IMR-90 (cell line): Measurements from ENCODE around the gene FRYL. TPM values are rescaled to one million over a fixed set of nuclear protein-coding genes. Genes with fewer than 3 reads are reported as not detected.

Experiments used
- ATAC-seq: fragments of 200-7000 bp; cut with Tn5 transposase; 2 replicates; pipeline ENCODE4 v1.9.1; 2020; ENCODE audit warnings: low read depth, mild to moderate bottlenecking, moderate library complexity
- BruUV-seq: library from RNA; stranded (reverse); fragments of 400-500 nt; replicated peaks from 2 replicates; lab custom pipeline; 2021; lab: Mats Ljungman, UMichigan
- CTCF ChIA-PET: fragments of 300-600 bp; formaldehyde crosslinking; extraction: SDS; loops from one replicate; lab custom pipeline; 2021; ENCODE audit warnings: antibody characterized with exemption; lab: Yijun Ruan, JAX
- POLR2A ChIA-PET: fragments of 300-600 bp; sonication (Branson Sonifier 250); formaldehyde crosslinking; loops from one replicate; lab custom pipeline; 2022; ENCODE audit warnings: antibody characterized with exemption; ENCODE audit not compliant: unreplicated experiment; lab: Charles Lee
- DNase-seq: peaks from one replicate; pipeline ENCODE4 v3.0.0; 2013
- H2AFZ ChIP-seq: replicated peaks from 2 replicates; pipeline ENCODE3; 2013; ENCODE audit warnings: low read length, mild to moderate bottlenecking; ENCODE audit not compliant: poor library complexity
- H2AK5ac ChIP-seq: 2 replicates; pipeline ENCODE4 v1.6.1; 2013; ENCODE audit warnings: low read depth, low read length, inconsistent platforms
- H2AK9ac ChIP-seq: replicated peaks from 2 replicates; pipeline ENCODE3; 2013; ENCODE audit warnings: mild to moderate bottlenecking, low read depth, low read length, moderate library complexity; ENCODE audit not compliant: poor library complexity
- H2BK120ac ChIP-seq: 2 replicates; pipeline ENCODE4 v1.6.1; 2013; ENCODE audit warnings: low read depth, low read length, inconsistent platforms
- H2BK15ac ChIP-seq: 3 replicates; pipeline ENCODE4 v1.6.1; 2013; ENCODE audit warnings: low read depth, low read length, inconsistent platforms
- H2BK20ac ChIP-seq: 2 replicates; pipeline ENCODE4 v1.6.1; 2013; ENCODE audit warnings: low read depth, mild to moderate bottlenecking, inconsistent platforms, low read length, moderate library complexity
- H2BK5ac ChIP-seq: 2 replicates; pipeline ENCODE4 v1.6.1; 2013; ENCODE audit warnings: mild to moderate bottlenecking, low read depth, low read length, inconsistent platforms; ENCODE audit not compliant: poor library complexity, severe bottlenecking
- H3K14ac ChIP-seq: replicated peaks from 2 replicates; pipeline ENCODE4 v1.6.1; 2013; ENCODE audit warnings: low read depth, low read length, inconsistent platforms
- H3K18ac ChIP-seq: 2 replicates; pipeline ENCODE4 v1.6.1; 2013; ENCODE audit warnings: low read depth, low read length, control low read depth
- H3K23ac ChIP-seq: 2 replicates; pipeline ENCODE4 v1.6.1; 2013; ENCODE audit warnings: low read depth, low read length, inconsistent platforms
- H3K27ac ChIP-seq: 2 replicates; pipeline ENCODE4 v1.5.1; 2013; ENCODE audit warnings: mild to moderate bottlenecking, control low read depth, low read length; ENCODE audit not compliant: insufficient read depth
- H3K27me3 ChIP-seq: 2 replicates; pipeline ENCODE4 v1.6.1; 2013; ENCODE audit warnings: low read length; ENCODE audit not compliant: control insufficient read depth, insufficient read depth
- H3K36me3 ChIP-seq: 2 replicates; pipeline ENCODE4 v1.6.1; 2013; ENCODE audit warnings: low read length, mixed read lengths; ENCODE audit not compliant: control insufficient read depth, insufficient read depth
- H3K4ac ChIP-seq: 2 replicates; pipeline ENCODE4 v1.6.1; 2013; ENCODE audit warnings: low read depth, low read length, inconsistent platforms
- H3K4me1 ChIP-seq: 2 replicates; pipeline ENCODE4 v1.6.1; 2013; ENCODE audit warnings: low read length, mixed read lengths; ENCODE audit not compliant: control insufficient read depth, insufficient read depth
- H3K4me2 ChIP-seq: 2 replicates; pipeline ENCODE4 v1.6.1; 2013; ENCODE audit warnings: low read depth, mild to moderate bottlenecking, control low read depth, low read length, moderate library complexity
- H3K4me3 ChIP-seq: 2 replicates; pipeline ENCODE4 v1.5.1; 2013; ENCODE audit warnings: low read depth, mild to moderate bottlenecking, control low read depth, low read length, moderate library complexity; ENCODE audit not compliant: insufficient read depth
- H3K56ac ChIP-seq: 2 replicates; pipeline ENCODE4 v1.6.1; 2013; ENCODE audit warnings: low read length, inconsistent platforms; ENCODE audit not compliant: insufficient read depth; ENCODE audit errors: extremely low read depth
- H3K79me1 ChIP-seq, 2 experiments: 2 replicates each; pipeline ENCODE4 v1.6.1; 2013; ENCODE audit warnings: low read length in 2 of 2, inconsistent platforms in 1 of 2, low read depth in 1 of 2
- H3K9ac ChIP-seq: 2 replicates; pipeline ENCODE4 v1.6.1; 2013; ENCODE audit warnings: low read depth, low read length, control low read depth
- H3K9me1 ChIP-seq: 2 replicates; pipeline ENCODE4 v1.6.1; 2013; ENCODE audit warnings: low read length, inconsistent platforms; ENCODE audit not compliant: insufficient read depth
- H3K9me3 ChIP-seq: 2 replicates; pipeline ENCODE4 v1.6.1; 2013; ENCODE audit warnings: low read length; ENCODE audit not compliant: control insufficient read depth, insufficient read depth
- H4K20me1 ChIP-seq: 2 replicates; pipeline ENCODE4 v1.6.1; 2013; ENCODE audit warnings: low read length, inconsistent platforms; ENCODE audit not compliant: insufficient read depth
- H4K5ac ChIP-seq: 2 replicates; pipeline ENCODE4 v1.6.1; 2013; ENCODE audit warnings: mild to moderate bottlenecking, low read depth, low read length, control low read depth
- H4K8ac ChIP-seq, 2 experiments: 2 replicates each; pipeline ENCODE4 v1.6.1; 2013; ENCODE audit warnings: low read depth in 2 of 2, low read length in 2 of 2, control low read depth in 1 of 2, inconsistent platforms in 1 of 2
- H4K91ac ChIP-seq: 2 replicates; pipeline ENCODE4 v1.6.1; 2013; ENCODE audit warnings: low read depth, low read length, inconsistent platforms; ENCODE audit not compliant: insufficient read depth
- BHLHE40 ChIP-seq: fragments of 150-350 bp; IDR thresholded peaks from 2 replicates; pipeline ENCODE4 v1.6.1; 2016; ENCODE audit warnings: mild to moderate bottlenecking, low read depth, low read length
- CHD1 ChIP-seq: IDR thresholded peaks from 2 replicates; pipeline ENCODE4 v1.6.1; 2012; ENCODE audit warnings: low read depth, low read length, improper control_type of control experiment
- MAFK ChIP-seq: IDR thresholded peaks from 2 replicates; pipeline ENCODE4 v1.6.1; 2012; ENCODE audit warnings: low read depth, low read length, improper control_type of control experiment
- MAZ ChIP-seq: IDR thresholded peaks from 2 replicates; pipeline ENCODE4 v1.6.1; 2012; ENCODE audit warnings: low read depth, mild to moderate bottlenecking, low read length, improper control_type of control experiment, moderate library complexity, borderline replicate concordance
- NFE2L2 ChIP-seq: fragments of 150-350 bp; IDR thresholded peaks from 2 replicates; pipeline ENCODE4 v1.6.1; 2016; ENCODE audit warnings: low read depth, mild to moderate bottlenecking, low read length
- POLR2A ChIP-seq: IDR thresholded peaks from 2 replicates; pipeline ENCODE4 v1.6.1; 2012; ENCODE audit warnings: mild to moderate bottlenecking, low read depth, low read length
- RAD21 ChIP-seq: IDR thresholded peaks from 2 replicates; pipeline ENCODE4 v1.6.1; 2012; ENCODE audit warnings: low read length, improper control_type of control experiment
- RFX5 ChIP-seq: IDR thresholded peaks from 2 replicates; pipeline ENCODE4 v1.8.0; 2012; ENCODE audit warnings: low read depth, mild to moderate bottlenecking, low read length, moderate library complexity
- SMC3 ChIP-seq: fragments of 150-350 bp; IDR thresholded peaks from 2 replicates; pipeline ENCODE4 v1.6.1; 2016; ENCODE audit warnings: low read depth, mild to moderate bottlenecking, antibody characterized with exemption, low read length, moderate library complexity
- USF2 ChIP-seq: fragments of 150-350 bp; IDR thresholded peaks from 2 replicates; pipeline ENCODE4 v1.6.1; 2017; ENCODE audit warnings: mild to moderate bottlenecking, antibody characterized with exemption, low read length, low read depth
- WGBS, 2 experiments: methylation state at CpG; one replicate each; pipeline versions ENCODE4 v1.1.5 to v1.1.7; 2013; ENCODE audit warnings: missing lambda C conversion rate in 2 of 2; ENCODE audit not compliant: insufficient read length in 1 of 2; ENCODE audit errors: extremely low coverage in 2 of 2; 5-methylcytosine and 5-hydroxymethylcytosine counted together
- dilution Hi-C: fragments of 300-500 bp; cut with HindIII; formaldehyde crosslinking; loops from one replicate; pipeline ENCODE4 v1.14.3; 2018; ENCODE audit warnings: low sequenced_read_pairs; ENCODE audit not compliant: unreplicated experiment
- in situ Hi-C: fragments of 300-500 bp; cut with MboI; formaldehyde crosslinking; loops from 3 replicates; pipeline ENCODE4 v1.14.3; 2019; ENCODE audit warnings: low sequenced_read_pairs, inconsistent platforms, mixed read lengths
- intact Hi-C: fragments of 100-400 bp; cut with micrococcal nuclease; formaldehyde crosslinking; loops from 2 replicates; pipeline ENCODE4 v1.10.0; 2022
- polyA plus RNA-seq, 3 experiments: library from polyadenylated mRNA; depleted of rRNA; stranded (reverse); fragments of >200 nt; gene quantifications; 2 replicates each; pipeline ENCODE4 v1.2.3, GENCODE V29; 2012; ENCODE audit warnings: low replicate concordance in 1 of 3
- total RNA-seq: library from RNA; depleted of rRNA; stranded (reverse); fragments of >200 nt; gene quantifications from 2 replicates; pipeline ENCODE4 v1.2.3, GENCODE V29; 2012
- TF ChIP-seq, protein P1 (sequence below): fragments of 150-350 bp; IDR thresholded peaks from 2 replicates; pipeline ENCODE4 v1.6.1; 2016; ENCODE audit warnings: low read depth, mild to moderate bottlenecking, low read length, moderate library complexity, borderline replicate concordance

FRYL gene
- total and polyA plus RNA-seq, 2 of the 4 experiments (the other 2 are of a cell fraction) = 9.9 to 77.4 TPM

- H3K36me3 ChIP-seq = peaks cover 8% of the 10 kb centered on the region
- 100% methylated on average over 1 of the region's 2 CpGs; no CpG with 5 or more reads in 1 of the 2 experiments for WGBS, 2 experiments
- H4K91ac ChIP-seq = no peak overlapping the region
- no peak overlapping the region for H3K4ac ChIP-seq
- no peak overlapping the region for H3K4me3 ChIP-seq
- H3K56ac ChIP-seq = no peak overlapping the region
- TF ChIP-seq RFX5 (no peak), MAZ (no peak), CHD1 (no peak), POLR2A (no peak), MAFK (no peak), BHLHE40 (no peak), USF2 (no peak), SMC3 (no peak), RAD21 (no peak), NFE2L2 (no peak)
- TF ChIP-seq, protein P1, sequence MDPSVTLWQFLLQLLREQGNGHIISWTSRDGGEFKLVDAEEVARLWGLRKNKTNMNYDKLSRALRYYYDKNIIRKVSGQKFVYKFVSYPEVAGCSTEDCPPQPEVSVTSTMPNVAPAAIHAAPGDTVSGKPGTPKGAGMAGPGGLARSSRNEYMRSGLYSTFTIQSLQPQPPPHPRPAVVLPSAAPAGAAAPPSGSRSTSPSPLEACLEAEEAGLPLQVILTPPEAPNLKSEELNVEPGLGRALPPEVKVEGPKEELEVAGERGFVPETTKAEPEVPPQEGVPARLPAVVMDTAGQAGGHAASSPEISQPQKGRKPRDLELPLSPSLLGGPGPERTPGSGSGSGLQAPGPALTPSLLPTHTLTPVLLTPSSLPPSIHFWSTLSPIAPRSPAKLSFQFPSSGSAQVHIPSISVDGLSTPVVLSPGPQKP = no peak
- H3K14ac ChIP-seq = no peak overlapping the region
- no peaks in the 10 kb centered on the region; the same call in 1 of the 2 replicates for H3K9me1 ChIP-seq
- H3K23ac ChIP-seq = no peak overlapping the region
- H2AFZ ChIP-seq = no peak overlapping the region
- no peaks in the 10 kb centered on the region for H3K4me1 ChIP-seq
- intact Hi-C loops (no loop called here), dilution Hi-C loops (no loop called here), in situ Hi-C loops (loop anchor here (25.0 kb wide), 1 partner anchor 109 kb away; no protein-coding TSS in a partner anchor)
- no peak overlapping the region for H2BK120ac ChIP-seq
- no peak overlapping the region for H2BK5ac ChIP-seq
- ATAC-seq (no peak), DNase-seq (no peak)
- no peak overlapping the region for H4K5ac ChIP-seq
- H3K9me3 ChIP-seq = peaks cover 10% of the 10 kb centered on the region
- H3K18ac ChIP-seq = no peak overlapping the region
- no peak overlapping the region for H3K4me2 ChIP-seq
- BruUV-seq = no TSS peak
- H3K27me3 ChIP-seq = peaks cover 19% of the 10 kb centered on the region
- no peaks in the 10 kb centered on the region for H4K20me1 ChIP-seq
- no peak overlapping the region for H4K8ac ChIP-seq
- H2AK5ac ChIP-seq = no peak overlapping the region
- H3K9ac ChIP-seq = no peak overlapping the region
- no peak overlapping the region for H3K27ac ChIP-seq
- no peak overlapping the region for H2BK20ac ChIP-seq
- POLR2A ChIA-PET = no interaction called here
- no peaks in the 10 kb centered on the region for H3K79me1 ChIP-seq
- H2BK15ac ChIP-seq = no peak overlapping the region
- H2AK9ac ChIP-seq = no peak overlapping the region
- CTCF ChIA-PET = no interaction called here
Measured at GRCh38 chr4:48495941-48496340, 284.1 kb downstream of the FRYL start.
